ENCODE results near the gene C9orf72.

DNA sequence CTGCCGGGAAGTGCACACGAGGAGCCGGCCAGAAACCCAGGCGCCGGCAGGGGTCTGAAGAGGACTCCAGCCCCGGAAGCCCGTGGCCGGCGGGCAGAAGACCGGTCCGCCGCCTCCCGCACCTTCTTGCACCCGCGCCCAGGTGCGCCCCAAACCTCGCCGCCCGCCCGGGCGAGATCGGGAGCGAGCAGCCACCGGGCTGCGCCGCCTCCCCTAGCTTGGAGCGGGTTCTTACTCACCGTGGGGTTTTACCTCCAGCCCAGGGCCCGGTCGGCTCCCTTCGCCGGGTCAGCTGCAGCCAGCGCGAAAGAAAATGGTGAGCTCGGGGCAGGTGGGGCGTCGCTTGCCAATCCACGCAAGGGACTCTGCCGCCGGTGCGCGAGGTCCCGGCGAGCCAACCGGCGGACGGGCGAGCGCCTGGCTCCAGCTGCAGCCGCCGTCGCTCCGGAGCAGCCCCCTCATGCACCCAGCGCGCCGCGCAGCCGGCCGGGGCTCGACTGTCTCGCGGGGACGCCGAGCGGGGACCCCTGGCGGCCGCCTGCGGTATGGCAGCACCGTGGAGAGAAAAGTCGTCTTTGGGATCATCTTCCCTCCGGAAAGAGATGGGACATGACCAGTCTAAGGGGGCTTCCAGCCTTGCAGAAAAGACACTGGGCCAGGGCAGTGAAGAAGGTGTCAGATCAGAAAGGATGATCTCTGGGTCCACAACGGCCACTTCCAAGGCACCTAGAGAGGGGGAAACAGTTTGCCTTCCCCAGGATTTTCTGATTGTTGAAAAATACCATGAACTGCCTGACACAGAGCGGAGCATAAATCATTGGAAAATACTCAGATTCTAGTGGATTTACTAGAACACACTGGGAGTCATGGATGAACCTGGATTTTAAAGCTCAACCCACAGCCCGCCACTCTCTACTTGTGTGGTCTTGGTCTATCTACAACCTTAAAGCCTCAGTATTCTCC, 43.7 kb downstream of the C9orf72 start, which contains the start of gene MOB3B:
- TF ChIP-seq, protein P1, sequence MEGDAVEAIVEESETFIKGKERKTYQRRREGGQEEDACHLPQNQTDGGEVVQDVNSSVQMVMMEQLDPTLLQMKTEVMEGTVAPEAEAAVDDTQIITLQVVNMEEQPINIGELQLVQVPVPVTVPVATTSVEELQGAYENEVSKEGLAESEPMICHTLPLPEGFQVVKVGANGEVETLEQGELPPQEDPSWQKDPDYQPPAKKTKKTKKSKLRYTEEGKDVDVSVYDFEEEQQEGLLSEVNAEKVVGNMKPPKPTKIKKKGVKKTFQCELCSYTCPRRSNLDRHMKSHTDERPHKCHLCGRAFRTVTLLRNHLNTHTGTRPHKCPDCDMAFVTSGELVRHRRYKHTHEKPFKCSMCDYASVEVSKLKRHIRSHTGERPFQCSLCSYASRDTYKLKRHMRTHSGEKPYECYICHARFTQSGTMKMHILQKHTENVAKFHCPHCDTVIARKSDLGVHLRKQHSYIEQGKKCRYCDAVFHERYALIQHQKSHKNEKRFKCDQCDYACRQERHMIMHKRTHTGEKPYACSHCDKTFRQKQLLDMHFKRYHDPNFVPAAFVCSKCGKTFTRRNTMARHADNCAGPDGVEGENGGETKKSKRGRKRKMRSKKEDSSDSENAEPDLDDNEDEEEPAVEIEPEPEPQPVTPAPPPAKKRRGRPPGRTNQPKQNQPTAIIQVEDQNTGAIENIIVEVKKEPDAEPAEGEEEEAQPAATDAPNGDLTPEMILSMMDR (IDR thresholded peaks at IDR 0.05) = peak; percentile 57 to 98 (median 85)
- no peak for TF ChIP-seq POLR2A (IDR thresholded peaks at IDR 0.05)

Measured in adrenal gland (tissue), 5 donors.